WTC11 (cell line): Measurements from ENCODE around the gene NTF3.

ENCODE experiments used
- ATF1 ChIP-seq: sonication (generic); formaldehyde crosslinking; IDR thresholded peaks from 2 replicates; pipeline ENCODE4 v1.8.1; 2023; ENCODE audit warnings: mild to moderate bottlenecking, moderate library complexity, missing genetic modification reagents
- IRF2 ChIP-seq: sonication (generic); formaldehyde crosslinking; IDR thresholded peaks from 2 replicates; pipeline ENCODE4 v1.8.0; 2022; ENCODE audit warnings: low read depth, missing genetic modification reagents, borderline replicate concordance
- SP1 ChIP-seq: sonication (generic); formaldehyde crosslinking; conservative IDR thresholded peaks from 2 replicates; pipeline ENCODE4 v1.8.1; 2022; ENCODE audit warnings: missing genetic modification reagents
- TF ChIP-seq, protein P1 (sequence below): fragments of 200-600 bp; IDR thresholded peaks from 2 replicates; pipeline ENCODE4 v1.8.0; 2022; ENCODE audit warnings: antibody characterized with exemption

DNA sequence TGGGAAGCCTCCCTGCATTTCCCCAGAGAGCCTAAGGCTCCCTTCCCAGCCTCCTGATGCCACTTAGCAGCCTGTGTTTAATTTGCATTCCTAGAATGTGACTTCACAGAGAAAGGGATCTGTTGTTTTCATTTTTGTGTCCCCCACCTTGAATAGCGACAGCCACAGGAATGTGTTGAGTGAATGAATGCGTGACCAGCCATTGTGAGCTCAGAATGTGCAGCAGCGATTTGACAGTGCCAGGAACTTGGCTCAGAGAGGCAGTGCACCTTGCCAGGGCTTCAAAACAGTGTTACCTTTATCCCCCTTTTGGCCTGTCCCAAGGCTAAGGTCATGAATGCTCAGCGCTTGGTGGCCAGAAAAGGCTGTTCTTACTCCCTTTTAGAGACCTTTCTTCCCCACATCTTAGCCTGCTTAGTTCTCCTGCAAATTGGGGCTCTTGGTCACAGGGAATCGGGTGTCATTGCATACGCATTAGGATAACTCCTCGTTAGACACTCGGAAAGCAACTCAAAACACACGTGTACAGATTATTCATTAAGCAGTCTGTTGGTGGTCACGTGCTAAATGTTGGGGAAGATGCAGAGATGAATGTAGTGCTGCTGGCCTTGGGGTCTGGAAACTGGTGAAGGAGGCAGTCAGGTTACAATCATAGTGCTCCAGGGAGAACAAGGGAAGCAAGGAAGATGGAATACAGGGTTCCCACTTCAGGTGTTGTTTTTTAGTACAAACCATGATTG is 9.8 kb downstream of the NTF3 start:
- TF ChIP-seq IRF2 (CRISPR knock-in tag), result no peak
- no peak for TF ChIP-seq ATF1 (CRISPR knock-in tag)
- TF ChIP-seq, protein P1, sequence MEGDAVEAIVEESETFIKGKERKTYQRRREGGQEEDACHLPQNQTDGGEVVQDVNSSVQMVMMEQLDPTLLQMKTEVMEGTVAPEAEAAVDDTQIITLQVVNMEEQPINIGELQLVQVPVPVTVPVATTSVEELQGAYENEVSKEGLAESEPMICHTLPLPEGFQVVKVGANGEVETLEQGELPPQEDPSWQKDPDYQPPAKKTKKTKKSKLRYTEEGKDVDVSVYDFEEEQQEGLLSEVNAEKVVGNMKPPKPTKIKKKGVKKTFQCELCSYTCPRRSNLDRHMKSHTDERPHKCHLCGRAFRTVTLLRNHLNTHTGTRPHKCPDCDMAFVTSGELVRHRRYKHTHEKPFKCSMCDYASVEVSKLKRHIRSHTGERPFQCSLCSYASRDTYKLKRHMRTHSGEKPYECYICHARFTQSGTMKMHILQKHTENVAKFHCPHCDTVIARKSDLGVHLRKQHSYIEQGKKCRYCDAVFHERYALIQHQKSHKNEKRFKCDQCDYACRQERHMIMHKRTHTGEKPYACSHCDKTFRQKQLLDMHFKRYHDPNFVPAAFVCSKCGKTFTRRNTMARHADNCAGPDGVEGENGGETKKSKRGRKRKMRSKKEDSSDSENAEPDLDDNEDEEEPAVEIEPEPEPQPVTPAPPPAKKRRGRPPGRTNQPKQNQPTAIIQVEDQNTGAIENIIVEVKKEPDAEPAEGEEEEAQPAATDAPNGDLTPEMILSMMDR, result no peak
- no peak for TF ChIP-seq SP1 (CRISPR knock-in tag)
